ENCODE data around the gene CLEC9A.

The CLEC9A gene

GRCh38 chr12:10110256-10110844, 79.9 kb downstream of the CLEC9A start:
- no peak for DNase-seq (ENCODE audit: low read depth in 2 of 2)

DNA sequence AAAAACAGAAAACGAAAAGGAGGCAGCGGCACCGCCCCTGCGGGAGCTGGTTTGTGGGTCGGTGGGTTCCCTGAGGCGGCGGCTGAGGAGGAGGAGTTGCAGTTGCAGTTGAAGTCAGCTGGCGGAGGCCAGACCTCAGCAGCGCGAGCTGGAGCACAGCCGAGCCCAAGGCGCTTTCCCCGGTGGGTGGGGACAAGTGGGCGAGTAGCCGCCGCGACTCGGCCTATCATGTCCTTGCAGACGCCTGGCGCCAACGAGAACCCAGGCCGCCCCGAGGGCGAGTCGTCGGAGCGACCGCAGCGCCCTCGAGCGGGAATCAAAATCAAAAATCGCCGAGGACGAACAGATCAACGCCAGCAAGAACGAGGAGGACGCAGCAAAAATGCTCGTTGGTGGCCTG, 81.0 kb downstream of the CLEC9A start:
- no peak for DNase-seq (ENCODE audit: low read depth in 2 of 2)

GRCh38 chr12:10113075-10113474, 82.6 kb downstream of the CLEC9A start:
- DNase-seq (ENCODE audit: low read depth in 2 of 2): no peak

GRCh38 chr12:10113920-10114319, 83.4 kb downstream of the CLEC9A start:
- DNase-seq (ENCODE audit: low read depth in 2 of 2): no peak

GRCh38 chr12:10115311-10115710, 84.8 kb downstream of the CLEC9A start:
- DNase-seq (ENCODE audit: low read depth in 2 of 2): no peak
